ENCODE data around the gene PNMT.
A peak's percentile ranks its signal among the peaks of the same experiment; 100 is the strongest.

Gene PNMT

GRCh38 chr17:39699818-39700147, 31.5 kb downstream of the PNMT start, which contains the start of gene ERBB2 (continued):
- no peak for TF ChIP-seq PRDM4 (tag by site-specific recombination; IDR thresholded peaks at IDR 0.05)
- TF ChIP-seq ZNF155 (tag by site-specific recombination; IDR thresholded peaks at IDR 0.05): no peak
- TF ChIP-seq ZNF221 (tag by site-specific recombination; IDR thresholded peaks at IDR 0.05; ENCODE audit: borderline replicate concordance): no peak
- peak; percentile 93 for TF ChIP-seq SCRT1 (tag by site-specific recombination; IDR thresholded peaks at IDR 0.05; ENCODE audit: borderline replicate concordance)
- no peak for TF ChIP-seq FEZF1 (tag by site-specific recombination; IDR thresholded peaks at IDR 0.05)
- no peak for TF ChIP-seq ZIC2 (tag by site-specific recombination; IDR thresholded peaks at IDR 0.05)
- TF ChIP-seq ZSCAN30 (tag by site-specific recombination; IDR thresholded peaks at IDR 0.05): no peak
- no peak for TF ChIP-seq GLIS1 (tag by site-specific recombination; IDR thresholded peaks at IDR 0.05)
- TF ChIP-seq ZNF624 (tag by site-specific recombination; IDR thresholded peaks at IDR 0.05): no peak
- no peak for TF ChIP-seq ZNF549 (tag by site-specific recombination; IDR thresholded peaks at IDR 0.05)
- no peak for TF ChIP-seq ZNF16 (tag by site-specific recombination; IDR thresholded peaks at IDR 0.05; ENCODE audit: low read depth)
- TF ChIP-seq SCRT2 (tag by site-specific recombination; IDR thresholded peaks at IDR 0.05): peak; percentile 99
- no peak for TF ChIP-seq ZNF416 (tag by site-specific recombination; IDR thresholded peaks at IDR 0.05)
- TF ChIP-seq ZBTB21 (tag by site-specific recombination; IDR thresholded peaks at IDR 0.05): no peak
- TF ChIP-seq ZNF704 (tag by site-specific recombination; IDR thresholded peaks at IDR 0.05): no peak
- TF ChIP-seq, protein P1, sequence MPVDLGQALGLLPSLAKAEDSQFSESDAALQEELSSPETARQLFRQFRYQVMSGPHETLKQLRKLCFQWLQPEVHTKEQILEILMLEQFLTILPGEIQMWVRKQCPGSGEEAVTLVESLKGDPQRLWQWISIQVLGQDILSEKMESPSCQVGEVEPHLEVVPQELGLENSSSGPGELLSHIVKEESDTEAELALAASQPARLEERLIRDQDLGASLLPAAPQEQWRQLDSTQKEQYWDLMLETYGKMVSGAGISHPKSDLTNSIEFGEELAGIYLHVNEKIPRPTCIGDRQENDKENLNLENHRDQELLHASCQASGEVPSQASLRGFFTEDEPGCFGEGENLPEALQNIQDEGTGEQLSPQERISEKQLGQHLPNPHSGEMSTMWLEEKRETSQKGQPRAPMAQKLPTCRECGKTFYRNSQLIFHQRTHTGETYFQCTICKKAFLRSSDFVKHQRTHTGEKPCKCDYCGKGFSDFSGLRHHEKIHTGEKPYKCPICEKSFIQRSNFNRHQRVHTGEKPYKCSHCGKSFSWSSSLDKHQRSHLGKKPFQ (tag by site-specific recombination; IDR thresholded peaks at IDR 0.05): no peak
- peak; percentile 68; the same call in 1 of the 2 replicates for TF ChIP-seq ZNF76 (tag by site-specific recombination; IDR thresholded peaks at IDR 0.05; ENCODE audit: borderline replicate concordance, low read depth)
- TF ChIP-seq ZNF530 (tag by site-specific recombination; IDR thresholded peaks at IDR 0.05; ENCODE audit: low read depth): no peak
- no peak for TF ChIP-seq ZNF169 (tag by site-specific recombination; IDR thresholded peaks at IDR 0.05)
- TF ChIP-seq ZNF184 (tag by site-specific recombination; IDR thresholded peaks at IDR 0.05): no peak
- no peak for TF ChIP-seq ZNF239 (tag by site-specific recombination; IDR thresholded peaks at IDR 0.05)
- peak; percentile 53 for TF ChIP-seq GLIS2 (tag by site-specific recombination; IDR thresholded peaks at IDR 0.05)
- TF ChIP-seq ZNF529 (tag by site-specific recombination; IDR thresholded peaks at IDR 0.05; ENCODE audit: insufficient replicate concordance): no peak
- no peak for TF ChIP-seq HOXA7 (CRISPR knock-in tag; IDR thresholded peaks at IDR 0.05; ENCODE audit: borderline replicate concordance)
- no peak for TF ChIP-seq ZFP41 (tag by site-specific recombination; IDR thresholded peaks at IDR 0.05; ENCODE audit: borderline replicate concordance)
